DMS79 (cell line): Measurements from ENCODE around the gene SESN2.

Experiments used
- DNase-seq: peaks from one replicate; lab custom pipeline; 2025; lab: John Stamatoyannopoulos, UW

Gene SESN2, protein sequence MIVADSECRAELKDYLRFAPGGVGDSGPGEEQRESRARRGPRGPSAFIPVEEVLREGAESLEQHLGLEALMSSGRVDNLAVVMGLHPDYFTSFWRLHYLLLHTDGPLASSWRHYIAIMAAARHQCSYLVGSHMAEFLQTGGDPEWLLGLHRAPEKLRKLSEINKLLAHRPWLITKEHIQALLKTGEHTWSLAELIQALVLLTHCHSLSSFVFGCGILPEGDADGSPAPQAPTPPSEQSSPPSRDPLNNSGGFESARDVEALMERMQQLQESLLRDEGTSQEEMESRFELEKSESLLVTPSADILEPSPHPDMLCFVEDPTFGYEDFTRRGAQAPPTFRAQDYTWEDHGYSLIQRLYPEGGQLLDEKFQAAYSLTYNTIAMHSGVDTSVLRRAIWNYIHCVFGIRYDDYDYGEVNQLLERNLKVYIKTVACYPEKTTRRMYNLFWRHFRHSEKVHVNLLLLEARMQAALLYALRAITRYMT

GRCh38 chr1:28259252-28259933, at the start of gene SESN2:
TSS of gene SESN2 (plus strand) at chr1:28259518. CDS start at chr1:28259848, 330 bp downstream.
- DNase-seq: peak; percentile 95

- no peak for DNase-seq
Observed at GRCh38 chr1:28209700-28210099, 49.6 kb upstream of the SESN2 start.

DNA sequence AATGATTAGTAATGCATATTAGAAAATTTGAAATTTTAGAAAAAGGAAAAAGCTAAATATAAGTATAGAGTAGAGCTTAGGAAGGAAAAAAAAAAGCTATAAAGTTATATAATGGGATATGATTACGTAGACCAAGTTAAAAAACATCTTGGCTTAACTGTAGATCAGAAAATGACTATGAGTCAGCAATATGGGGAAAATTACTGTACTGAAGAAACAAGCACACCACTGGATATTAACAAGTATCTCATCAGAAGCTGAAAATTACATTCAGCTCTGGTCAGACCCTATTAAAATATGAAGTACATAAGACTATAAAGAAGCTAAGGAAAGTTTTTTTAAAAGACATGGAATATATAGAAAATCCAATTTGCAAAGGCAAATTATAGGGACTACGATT, 46.0 kb upstream of the SESN2 start:
- DNase-seq: no peak

- no peak for DNase-seq
Observed at GRCh38 chr1:28229089-28229488, 30.2 kb upstream of the SESN2 start.

- no peak for DNase-seq
Observed at GRCh38 chr1:28229996-28230395, 29.3 kb upstream of the SESN2 start.

GRCh38 chr1:28232558-28233263, 26.6 kb upstream of the SESN2 start, which contains the start of gene DNAJC8:
TSS of gene DNAJC8 (minus strand) at chr1:28233029. CDS start at chr1:28232998, 31 bp downstream.
- DNase-seq: peak; percentile 94

- no peak for DNase-seq
Observed at GRCh38 chr1:28233264-28233606, 26.1 kb upstream of the SESN2 start.

- peak; percentile 99 for DNase-seq
Observed at GRCh38 chr1:28235755-28236655, 23.3 kb upstream of the SESN2 start, which contains the start of gene ATP5IF1. TSS of gene ATP5IF1 (plus strand) at chr1:28236124. CDS start at chr1:28236184, 60 bp downstream.

DNA sequence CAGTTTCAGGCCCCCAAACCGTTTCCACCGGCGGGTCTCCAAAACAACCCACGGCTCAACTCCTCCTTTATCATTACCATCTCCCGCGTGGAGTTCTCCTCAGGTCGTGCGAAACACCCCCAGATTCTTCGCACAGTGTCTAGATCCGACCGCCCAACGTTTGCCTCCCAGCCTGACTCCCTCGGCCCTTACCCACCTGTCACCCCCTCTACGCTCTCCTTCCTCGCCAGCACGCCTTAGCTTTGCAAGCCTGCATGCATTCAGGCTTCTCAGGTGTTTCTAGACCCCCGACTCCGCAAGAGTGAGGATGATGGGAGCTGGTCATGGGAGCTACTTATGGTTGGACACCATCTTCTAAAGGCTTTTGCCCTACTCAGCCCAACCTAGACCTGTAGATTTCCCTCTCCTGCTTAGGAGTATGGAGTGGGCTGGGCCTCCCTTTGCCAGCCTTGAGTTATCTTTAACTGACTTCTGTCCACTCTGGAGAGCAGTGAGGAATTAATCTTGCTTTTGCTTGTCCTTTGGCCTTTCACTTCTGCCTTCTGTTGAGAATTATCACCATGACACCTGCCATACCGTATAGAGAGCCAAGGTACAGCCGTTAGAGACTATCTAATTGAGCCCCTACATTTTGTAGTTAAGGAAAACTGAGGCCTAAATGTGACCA, 22.5 kb upstream of the SESN2 start:
- DNase-seq: no peak

- no peak for DNase-seq
Observed at GRCh38 chr1:28239004-28239403, 20.3 kb upstream of the SESN2 start.

DNA sequence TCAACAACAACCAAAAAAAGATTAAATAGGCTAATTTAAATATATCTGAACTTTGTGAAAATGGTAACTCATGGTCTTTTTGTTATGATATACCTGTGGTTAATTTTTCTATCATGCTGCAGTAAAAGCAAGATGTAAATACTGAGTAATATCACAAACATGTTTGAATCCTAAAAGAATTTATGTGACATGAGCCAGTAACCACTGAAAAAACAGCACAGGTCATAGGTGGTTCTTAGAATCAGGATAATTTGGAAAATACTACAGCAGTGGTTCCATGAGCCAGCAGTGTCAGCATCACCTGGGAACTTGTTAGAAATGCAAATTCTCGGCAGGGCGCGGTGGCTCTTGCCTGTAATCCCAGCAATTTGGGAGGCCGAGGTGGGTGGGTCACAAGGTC, 19.3 kb upstream of the SESN2 start:
- no peak for DNase-seq

GRCh38 chr1:28241638-28242241, 17.6 kb upstream of the SESN2 start:
- no peak for DNase-seq

- DNase-seq: no peak
Observed at GRCh38 chr1:28243685-28244311, 15.5 kb upstream of the SESN2 start.

DNA sequence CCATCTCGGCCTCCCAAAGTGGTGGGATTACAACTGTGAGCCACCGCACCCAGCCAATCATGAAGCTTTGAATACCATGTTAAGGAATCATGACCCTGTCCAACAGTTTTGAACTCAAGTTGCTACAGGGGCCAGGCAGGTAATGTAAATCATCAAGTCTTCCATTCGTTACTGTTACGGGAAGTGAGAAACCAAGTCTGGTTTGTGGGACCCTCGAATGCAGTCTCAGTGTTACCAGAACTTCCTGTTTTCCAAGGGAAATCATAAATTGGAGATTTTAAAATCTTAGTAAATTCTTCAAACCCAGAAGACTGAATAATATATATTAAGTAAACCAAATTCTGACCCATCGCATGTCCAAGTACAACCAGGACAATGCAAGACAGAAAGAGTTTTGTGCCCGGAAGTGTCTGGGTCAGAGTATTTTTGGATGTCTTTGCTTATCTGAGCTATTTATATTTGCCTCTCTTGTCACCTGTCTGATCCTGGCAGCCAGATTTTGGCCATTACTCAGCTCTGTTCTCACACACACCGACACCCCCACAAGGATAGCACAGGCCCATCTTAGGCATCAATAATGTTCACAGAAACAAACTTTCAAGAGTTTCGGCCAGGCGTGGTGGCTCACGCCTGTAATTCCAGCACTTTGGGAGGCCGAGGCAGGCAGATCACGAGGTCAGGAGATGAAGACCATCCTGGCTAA, 14.6 kb upstream of the SESN2 start:
- DNase-seq: no peak

DNA sequence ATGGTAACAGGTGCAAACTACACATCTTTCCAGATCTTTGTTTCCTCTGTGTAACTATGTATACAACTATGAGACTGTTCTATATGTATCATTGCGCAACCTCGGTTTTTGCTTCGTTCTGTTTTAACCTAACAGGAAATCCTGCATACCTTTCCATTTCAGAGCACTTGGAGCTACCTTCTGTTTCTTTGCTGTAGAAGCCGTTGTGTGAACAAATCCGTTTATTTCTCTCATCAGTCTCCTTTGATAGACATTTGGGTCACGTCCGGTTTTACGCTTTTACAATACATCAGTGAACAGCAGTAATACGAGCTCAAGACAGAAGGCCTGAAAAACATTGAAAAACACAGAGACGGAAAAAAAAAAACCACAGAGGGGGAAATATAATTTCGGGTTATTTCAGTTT, 12.9 kb upstream of the SESN2 start:
- DNase-seq: no peak

- no peak for DNase-seq
Observed at GRCh38 chr1:28247612-28248272, 11.6 kb upstream of the SESN2 start.

- peak; percentile 59 for DNase-seq
Observed at GRCh38 chr1:28248273-28249012, 10.9 kb upstream of the SESN2 start.
